ENCODE results near the gene CD6. TPM values are rescaled to one million over a fixed set of nuclear protein-coding genes. Genes with fewer than 3 reads are reported as not detected.

Gene CD6
- total and polyA plus RNA-seq, 10 of the 15 experiments (the other 5 are each of a cell fraction or from before 2014, with no cell fraction given): 0.37 to 17.6 (median 6.2) TPM

- TF ChIP-seq RELB (IDR thresholded peaks at IDR 0.05; ENCODE audit: low read depth) (no peak), DPF2 (IDR thresholded peaks at IDR 0.05) (no peak)
Observed at GRCh38 chr11:61053191-61053590, 81.7 kb downstream of the CD6 start (continued).

- H3K4me1 ChIP-seq (ENCODE audit: control insufficient read depth, insufficient read depth, low read length): peaks cover 4% of the 10 kb centered on the region; the same call in 1 of the 2 replicates
- H3K36me3 ChIP-seq (ENCODE audit: control insufficient read depth in 2 of 2, insufficient read depth in 2 of 2, low read length in 1 of 2): 0 out of 4 replicates have a peak, but pooled peaks cover 0 to 2% of the 10 kb centered on the region in 2 experiments
- no peaks in the 10 kb centered on the region for H3K79me2 ChIP-seq (ENCODE audit: control insufficient read depth, insufficient read depth, low read length)
- no peaks in the 10 kb centered on the region for H3K27me3 ChIP-seq (replicated peaks in 1 of 2; ENCODE audit: control insufficient read depth in 2 of 2, insufficient read depth in 2 of 2, low read length in 1 of 2)
- ATAC-seq (no peak), FAIRE-seq (no peak), DNase-seq (ENCODE audit: low read depth, low spot score) (no peak)
- H3K4me2 ChIP-seq (ENCODE audit: control insufficient read depth, insufficient read depth): no peak overlapping the region
- H2AFZ ChIP-seq (ENCODE audit: control insufficient read depth, low read depth, low read length): no peak overlapping the region
- 35% methylated on average over 3 of the region's 3 CpGs for WGBS (ENCODE audit: insufficient coverage, insufficient replicate concordance, low lambda C conversion rate, missing lambda C conversion rate)
- BruUV-seq (replicated peaks): no TSS peak
- ChIA-PET SMC1A (ENCODE audit: uncharacterized antibody, unreplicated experiment) (interaction anchor here (1.0 to 1.5 kb wide), 6 partner anchors 10 to 110 kb away, joined by 3 to 5 read pairs (median 3); no protein-coding TSS in a partner anchor), POLR2A (interaction anchor here (1.6 kb wide), 1 partner anchor 13 kb away, joined by 7 read pairs; no protein-coding TSS in a partner anchor), CTCF (interaction anchor here (0.8 to 5.2 kb wide), 2 partner anchors 11 to 133 kb away, joined by 3 to 25 read pairs; no protein-coding TSS in a partner anchor), RAD21 (ENCODE audit: unreplicated experiment) (interaction anchor here (0.7 to 1.5 kb wide), 4 partner anchors 10 to 139 kb away, joined by 3 to 5 read pairs (median 3); no protein-coding TSS in a partner anchor)
- H4K20me1 ChIP-seq (ENCODE audit: control insufficient read depth, insufficient read depth): no peaks in the 10 kb centered on the region
- intact Hi-C loops (cut with micrococcal nuclease; ENCODE audit: unreplicated experiment): no loop called here
- H3K9me3 ChIP-seq (replicated peaks; ENCODE audit: control insufficient read depth, insufficient read depth, low read length): no peaks in the 10 kb centered on the region
- no peak overlapping the region for H3K27ac ChIP-seq (ENCODE audit: control insufficient read depth, insufficient read depth)
- in situ Hi-C loops (cut with MboI): no loop called here
- H3K4me3 ChIP-seq: no peak overlapping the region
- no peak overlapping the region for H3K9ac ChIP-seq (ENCODE audit: control insufficient read depth, insufficient read depth, low read length)
- no peak for TF ChIP-seq NR2F1 (conservative IDR thresholded peaks at IDR 0.05)
- no peak; the same call in 1 of the 2 replicates for TF ChIP-seq RUNX3 (IDR thresholded peaks at IDR 0.05; ENCODE audit: low read length)
- TF ChIP-seq STAT3 (IDR thresholded peaks at IDR 0.05; ENCODE audit: low read depth, low read length): no peak
- TF ChIP-seq TCF3 (IDR thresholded peaks at IDR 0.05; ENCODE audit: borderline replicate concordance, insufficient read depth, low read depth, low read length): no peak
- no peak for TF ChIP-seq REST (IDR thresholded peaks at IDR 0.05; ENCODE audit: low read depth, low read length)
- no peak for TF ChIP-seq MAX (IDR thresholded peaks at IDR 0.05; ENCODE audit: low read depth, low read length)
- TF ChIP-seq FOS (IDR thresholded peaks at IDR 0.05; ENCODE audit: borderline replicate concordance, extremely low read depth, insufficient read length): no peak
- no peak for TF ChIP-seq IKZF2 (IDR thresholded peaks at IDR 0.05)
- no peak for TF ChIP-seq HCFC1 (IDR thresholded peaks at IDR 0.05; ENCODE audit: low read length)
- no peak for TF ChIP-seq ATF7 (IDR thresholded peaks at IDR 0.05; ENCODE audit: low read depth)
- TF ChIP-seq ZBTB4 (CRISPR knock-in tag; IDR thresholded peaks at IDR 0.05): no peak
- TF ChIP-seq TAF1 (IDR thresholded peaks at IDR 0.05; ENCODE audit: borderline replicate concordance, low read depth, low read length): no peak
- no peak for TF ChIP-seq POLR2AphosphoS2 (IDR thresholded peaks at IDR 0.05; ENCODE audit: low read depth, low read length)
Observed at GRCh38 chr11:61054513-61054912, 83.0 kb downstream of the CD6 start.
